ENCODE data around the gene PAFAH1B2.
A peak's percentile ranks its signal among the peaks of the same experiment; 100 is the strongest.

Gene PAFAH1B2

GRCh38 chr11:117219455-117219854, 75.4 kb downstream of the PAFAH1B2 start:
- no peak for DNase-seq

GRCh38 chr11:117219995-117220394, 75.9 kb downstream of the PAFAH1B2 start:
- DNase-seq, result no peak

GRCh38 chr11:117220568-117220967, 76.5 kb downstream of the PAFAH1B2 start:
- peak in 39 of 51 donors; percentile 10 to 81 (median 59) for DNase-seq

- peak in 5 of 51 donors; percentile 44 to 65 (median 53) for DNase-seq
Observed at GRCh38 chr11:117220999-117221774, 77.1 kb downstream of the PAFAH1B2 start.

GRCh38 chr11:117221775-117222517, 77.9 kb downstream of the PAFAH1B2 start:
- DNase-seq, result no peak

GRCh38 chr11:117222991-117223740, 79.1 kb downstream of the PAFAH1B2 start:
- no peak for DNase-seq

GRCh38 chr11:117223741-117224689, 79.9 kb downstream of the PAFAH1B2 start:
- DNase-seq, result no peak

- no peak for DNase-seq
Observed at GRCh38 chr11:117225553-117226170, 81.6 kb downstream of the PAFAH1B2 start.

Data from hypothalamus (tissue), 51 donors.